IMR-90 (cell line): Measurements from ENCODE around the gene SLC2A1. TPM values are rescaled to one million over a fixed set of nuclear protein-coding genes. Genes with fewer than 3 reads are reported as not detected.

ENCODE experiments used
- ATAC-seq: fragments of 200-7000 bp; cut with Tn5 transposase; 2 replicates; pipeline ENCODE4 v1.9.1; 2020; ENCODE audit warnings: low read depth, mild to moderate bottlenecking, moderate library complexity
- BruUV-seq: library from RNA; stranded (reverse); fragments of 400-500 nt; replicated peaks from 2 replicates; lab custom pipeline; 2021; lab: Mats Ljungman, UMichigan
- CTCF ChIA-PET: fragments of 300-600 bp; formaldehyde crosslinking; extraction: SDS; loops from one replicate; lab custom pipeline; 2021; ENCODE audit warnings: antibody characterized with exemption; lab: Yijun Ruan, JAX
- POLR2A ChIA-PET: fragments of 300-600 bp; sonication (Branson Sonifier 250); formaldehyde crosslinking; loops from one replicate; lab custom pipeline; 2022; ENCODE audit warnings: antibody characterized with exemption; ENCODE audit not compliant: unreplicated experiment; lab: Charles Lee
- DNase-seq: peaks from one replicate; pipeline ENCODE4 v3.0.0; 2013
- H2AFZ ChIP-seq: replicated peaks from 2 replicates; pipeline ENCODE3; 2013; ENCODE audit warnings: low read length, mild to moderate bottlenecking; ENCODE audit not compliant: poor library complexity
- H2AK5ac ChIP-seq: 2 replicates; pipeline ENCODE4 v1.6.1; 2013; ENCODE audit warnings: low read depth, low read length, inconsistent platforms
- H2AK9ac ChIP-seq: replicated peaks from 2 replicates; pipeline ENCODE3; 2013; ENCODE audit warnings: mild to moderate bottlenecking, low read depth, low read length, moderate library complexity; ENCODE audit not compliant: poor library complexity
- H2BK120ac ChIP-seq: 2 replicates; pipeline ENCODE4 v1.6.1; 2013; ENCODE audit warnings: low read depth, low read length, inconsistent platforms
- H2BK15ac ChIP-seq: 3 replicates; pipeline ENCODE4 v1.6.1; 2013; ENCODE audit warnings: low read depth, low read length, inconsistent platforms
- H2BK20ac ChIP-seq: 2 replicates; pipeline ENCODE4 v1.6.1; 2013; ENCODE audit warnings: low read depth, mild to moderate bottlenecking, inconsistent platforms, low read length, moderate library complexity
- H2BK5ac ChIP-seq: 2 replicates; pipeline ENCODE4 v1.6.1; 2013; ENCODE audit warnings: mild to moderate bottlenecking, low read depth, low read length, inconsistent platforms; ENCODE audit not compliant: poor library complexity, severe bottlenecking
- H3K14ac ChIP-seq: replicated peaks from 2 replicates; pipeline ENCODE4 v1.6.1; 2013; ENCODE audit warnings: low read depth, low read length, inconsistent platforms
- H3K18ac ChIP-seq: 2 replicates; pipeline ENCODE4 v1.6.1; 2013; ENCODE audit warnings: low read depth, low read length, control low read depth
- H3K23ac ChIP-seq: 2 replicates; pipeline ENCODE4 v1.6.1; 2013; ENCODE audit warnings: low read depth, low read length, inconsistent platforms
- H3K27ac ChIP-seq: 2 replicates; pipeline ENCODE4 v1.5.1; 2013; ENCODE audit warnings: mild to moderate bottlenecking, control low read depth, low read length; ENCODE audit not compliant: insufficient read depth
- H3K27me3 ChIP-seq: 2 replicates; pipeline ENCODE4 v1.6.1; 2013; ENCODE audit warnings: low read length; ENCODE audit not compliant: control insufficient read depth, insufficient read depth
- H3K36me3 ChIP-seq: 2 replicates; pipeline ENCODE4 v1.6.1; 2013; ENCODE audit warnings: low read length, mixed read lengths; ENCODE audit not compliant: control insufficient read depth, insufficient read depth
- H3K4ac ChIP-seq: 2 replicates; pipeline ENCODE4 v1.6.1; 2013; ENCODE audit warnings: low read depth, low read length, inconsistent platforms
- H3K4me1 ChIP-seq: 2 replicates; pipeline ENCODE4 v1.6.1; 2013; ENCODE audit warnings: low read length, mixed read lengths; ENCODE audit not compliant: control insufficient read depth, insufficient read depth
- H3K4me2 ChIP-seq: 2 replicates; pipeline ENCODE4 v1.6.1; 2013; ENCODE audit warnings: low read depth, mild to moderate bottlenecking, control low read depth, low read length, moderate library complexity
- H3K4me3 ChIP-seq: 2 replicates; pipeline ENCODE4 v1.5.1; 2013; ENCODE audit warnings: low read depth, mild to moderate bottlenecking, control low read depth, low read length, moderate library complexity; ENCODE audit not compliant: insufficient read depth
- H3K56ac ChIP-seq: 2 replicates; pipeline ENCODE4 v1.6.1; 2013; ENCODE audit warnings: low read length, inconsistent platforms; ENCODE audit not compliant: insufficient read depth; ENCODE audit errors: extremely low read depth
- H3K79me1 ChIP-seq, 2 experiments: 2 replicates each; pipeline ENCODE4 v1.6.1; 2013; ENCODE audit warnings: low read length in 2 of 2, inconsistent platforms in 1 of 2, low read depth in 1 of 2
- H3K9ac ChIP-seq: 2 replicates; pipeline ENCODE4 v1.6.1; 2013; ENCODE audit warnings: low read depth, low read length, control low read depth
- H3K9me1 ChIP-seq: 2 replicates; pipeline ENCODE4 v1.6.1; 2013; ENCODE audit warnings: low read length, inconsistent platforms; ENCODE audit not compliant: insufficient read depth
- H3K9me3 ChIP-seq: 2 replicates; pipeline ENCODE4 v1.6.1; 2013; ENCODE audit warnings: low read length; ENCODE audit not compliant: control insufficient read depth, insufficient read depth
- H4K20me1 ChIP-seq: 2 replicates; pipeline ENCODE4 v1.6.1; 2013; ENCODE audit warnings: low read length, inconsistent platforms; ENCODE audit not compliant: insufficient read depth
- H4K5ac ChIP-seq: 2 replicates; pipeline ENCODE4 v1.6.1; 2013; ENCODE audit warnings: mild to moderate bottlenecking, low read depth, low read length, control low read depth
- H4K8ac ChIP-seq, 2 experiments: 2 replicates each; pipeline ENCODE4 v1.6.1; 2013; ENCODE audit warnings: low read depth in 2 of 2, low read length in 2 of 2, control low read depth in 1 of 2, inconsistent platforms in 1 of 2
- H4K91ac ChIP-seq: 2 replicates; pipeline ENCODE4 v1.6.1; 2013; ENCODE audit warnings: low read depth, low read length, inconsistent platforms; ENCODE audit not compliant: insufficient read depth
- NFE2L2 ChIP-seq: fragments of 150-350 bp; IDR thresholded peaks from 2 replicates; pipeline ENCODE4 v1.6.1; 2016; ENCODE audit warnings: low read depth, mild to moderate bottlenecking, low read length
- WGBS, 2 experiments: methylation state at CpG; one replicate each; pipeline versions ENCODE4 v1.1.5 to v1.1.7; 2013; ENCODE audit warnings: missing lambda C conversion rate in 2 of 2; ENCODE audit not compliant: insufficient read length in 1 of 2; ENCODE audit errors: extremely low coverage in 2 of 2; 5-methylcytosine and 5-hydroxymethylcytosine counted together
- dilution Hi-C: fragments of 300-500 bp; cut with HindIII; formaldehyde crosslinking; loops from one replicate; pipeline ENCODE4 v1.14.3; 2018; ENCODE audit warnings: low sequenced_read_pairs; ENCODE audit not compliant: unreplicated experiment
- in situ Hi-C: fragments of 300-500 bp; cut with MboI; formaldehyde crosslinking; loops from 3 replicates; pipeline ENCODE4 v1.14.3; 2019; ENCODE audit warnings: low sequenced_read_pairs, inconsistent platforms, mixed read lengths
- intact Hi-C: fragments of 100-400 bp; cut with micrococcal nuclease; formaldehyde crosslinking; loops from 2 replicates; pipeline ENCODE4 v1.10.0; 2022
- polyA plus RNA-seq, 3 experiments: library from polyadenylated mRNA; depleted of rRNA; stranded (reverse); fragments of >200 nt; gene quantifications; 2 replicates each; pipeline ENCODE4 v1.2.3, GENCODE V29; 2012; ENCODE audit warnings: low replicate concordance in 1 of 3
- total RNA-seq: library from RNA; depleted of rRNA; stranded (reverse); fragments of >200 nt; gene quantifications from 2 replicates; pipeline ENCODE4 v1.2.3, GENCODE V29; 2012
- TF ChIP-seq, protein P1 (sequence below): conservative IDR thresholded peaks from 2 replicates; pipeline ENCODE4 v1.5.1; 2012; ENCODE audit warnings: mild to moderate bottlenecking, low read depth, low read length, improper control_type of control experiment

SLC2A1 gene
- total and polyA plus RNA-seq, 2 of the 4 experiments (the other 2 are of a cell fraction) = 200 to 395 TPM

DNA sequence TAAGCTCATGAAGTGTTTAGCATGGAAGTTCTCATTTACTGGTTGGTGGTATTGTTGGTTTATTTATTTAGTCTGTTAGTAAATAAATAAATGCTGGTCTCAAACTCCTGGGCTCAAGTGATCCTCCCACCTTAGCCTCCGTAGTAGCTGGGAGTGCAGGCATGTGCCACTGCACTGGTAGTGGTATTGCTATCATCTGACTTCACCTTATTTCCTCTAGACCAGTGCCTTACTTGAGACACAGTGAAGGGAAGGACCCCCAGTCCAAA lies 1.4 kb upstream of the SLC2A1 start:
- Histone ChIP-seq H4K5ac (peak overlapping the region; percentile 33; the same call in 1 of the 2 replicates), H4K91ac (peak overlapping the region; percentile 98), H3K9ac (peak overlapping the region; percentile 22; the same call in 1 of the 2 replicates), H3K9me1 (peaks cover 33% of the 10 kb centered on the region), H3K23ac (peak overlapping the region; percentile 77), H3K27ac (peak overlapping the region; percentile 40; the same call in 1 of the 2 replicates), H4K8ac (peak overlapping the region; percentile 49 to 55; a peak in 2 of 4 replicates), H2AFZ (no peak overlapping the region), H3K4me1 (peaks cover 36% of the 10 kb centered on the region), H2AK5ac (peak overlapping the region; percentile 100), H2BK15ac (peak overlapping the region; percentile 99; the same call in 2 of the 3 replicates), H3K9me3 (no peaks in the 10 kb centered on the region), H4K20me1 (peaks cover 33% of the 10 kb centered on the region), H3K56ac (no peak overlapping the region), H3K36me3 (peaks cover 10% of the 10 kb centered on the region), H3K4me3 (peak overlapping the region; percentile 91; the same call in 1 of the 2 replicates), H3K4ac (peak overlapping the region; percentile 99), H3K27me3 (no peaks in the 10 kb centered on the region), H3K14ac (peak overlapping the region; percentile 98), H3K18ac (peak overlapping the region; percentile 59), H2BK20ac (peak overlapping the region; percentile 82), H2BK120ac (peak overlapping the region; percentile 88), H2BK5ac (peak overlapping the region; percentile 92), H3K79me1 (peaks cover 22 to 50% of the 10 kb centered on the region in 2 experiments), H2AK9ac (peak overlapping the region; percentile 20), H3K4me2 (peak overlapping the region; percentile 84)
- DNase-seq = no peak
- intact Hi-C loops (no loop called here), in situ Hi-C loops (no loop called here), dilution Hi-C loops (no loop called here)
- WGBS, 2 experiments = no CpG with 5 or more reads among the region's 1 CpG
- no peak for ATAC-seq
- no peak for TF ChIP-seq NFE2L2
- TF ChIP-seq, protein P1, sequence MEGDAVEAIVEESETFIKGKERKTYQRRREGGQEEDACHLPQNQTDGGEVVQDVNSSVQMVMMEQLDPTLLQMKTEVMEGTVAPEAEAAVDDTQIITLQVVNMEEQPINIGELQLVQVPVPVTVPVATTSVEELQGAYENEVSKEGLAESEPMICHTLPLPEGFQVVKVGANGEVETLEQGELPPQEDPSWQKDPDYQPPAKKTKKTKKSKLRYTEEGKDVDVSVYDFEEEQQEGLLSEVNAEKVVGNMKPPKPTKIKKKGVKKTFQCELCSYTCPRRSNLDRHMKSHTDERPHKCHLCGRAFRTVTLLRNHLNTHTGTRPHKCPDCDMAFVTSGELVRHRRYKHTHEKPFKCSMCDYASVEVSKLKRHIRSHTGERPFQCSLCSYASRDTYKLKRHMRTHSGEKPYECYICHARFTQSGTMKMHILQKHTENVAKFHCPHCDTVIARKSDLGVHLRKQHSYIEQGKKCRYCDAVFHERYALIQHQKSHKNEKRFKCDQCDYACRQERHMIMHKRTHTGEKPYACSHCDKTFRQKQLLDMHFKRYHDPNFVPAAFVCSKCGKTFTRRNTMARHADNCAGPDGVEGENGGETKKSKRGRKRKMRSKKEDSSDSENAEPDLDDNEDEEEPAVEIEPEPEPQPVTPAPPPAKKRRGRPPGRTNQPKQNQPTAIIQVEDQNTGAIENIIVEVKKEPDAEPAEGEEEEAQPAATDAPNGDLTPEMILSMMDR = no peak
- ChIA-PET CTCF (interaction anchor here (0.5 kb wide), 1 partner anchor 259 kb away, joined by 3 read pairs; no protein-coding TSS in a partner anchor), POLR2A (interaction anchor here (1.5 kb wide), 1 partner anchor 10 kb away, joined by 3 read pairs; no protein-coding TSS in a partner anchor)
- BruUV-seq = no TSS peak
